HepG2 (cell line): ENCODE data around the gene PREX1. TPM values are rescaled to one million over a fixed set of nuclear protein-coding genes. Genes with fewer than 3 reads are reported as not detected.
A peak's percentile ranks its signal among the peaks of the same experiment; 100 is the strongest.

ENCODE experiments used
- ATF5 ChIP-seq: sonication (generic); formaldehyde crosslinking; IDR thresholded peaks from 2 replicates; pipeline ENCODE4 v1.4.0; 2020; ENCODE audit warnings: mild to moderate bottlenecking, low read depth, missing genetic modification reagents
- HOXA7 ChIP-seq: sonication (generic); formaldehyde crosslinking; IDR thresholded peaks from 2 replicates; pipeline ENCODE4 v1.8.1; 2022; ENCODE audit warnings: mild to moderate bottlenecking, missing genetic modification reagents, moderate library complexity
- KAT2B ChIP-seq: fragments of 150-350 bp; IDR thresholded peaks from 2 replicates; pipeline ENCODE4 v1.6.1; 2014; ENCODE audit warnings: low read depth, low read length, borderline replicate concordance
- KLF16 ChIP-seq, 2 experiments: sonication (generic) in 1 of 2; formaldehyde crosslinking in 1 of 2; IDR thresholded peaks; 2 replicates each; pipeline versions ENCODE4 v1.6.1 to v1.8.0; 2016 to 2023; ENCODE audit warnings: missing genetic modification reagents in 2 of 2, missing compliant biosample characterization in 1 of 2
- MEIS2 ChIP-seq: sonication (generic); formaldehyde crosslinking; IDR thresholded peaks from 2 replicates; pipeline ENCODE4 v1.9.0; 2021; ENCODE audit warnings: mild to moderate bottlenecking, missing genetic modification reagents
- MYNN ChIP-seq: sonication (generic); formaldehyde crosslinking; IDR thresholded peaks from 2 replicates; pipeline ENCODE4 v1.4.0; 2020; ENCODE audit warnings: mild to moderate bottlenecking, low read depth, missing genetic modification reagents
- PHF8 ChIP-seq: sonication (generic); formaldehyde crosslinking; IDR thresholded peaks from 2 replicates; pipeline ENCODE4 v1.5.0; 2020; ENCODE audit warnings: missing genetic modification reagents
- RBFOX2 ChIP-seq: fragments of 200-400 bp; formaldehyde crosslinking; IDR thresholded peaks from 2 replicates; pipeline ENCODE4 v1.6.1; 2017; ENCODE audit warnings: low read depth, mild to moderate bottlenecking, low read length
- STAT6 ChIP-seq: sonication (generic); formaldehyde crosslinking; IDR thresholded peaks from 2 replicates; pipeline ENCODE4 v1.4.0; 2020; ENCODE audit warnings: missing genetic modification reagents, mild to moderate bottlenecking, borderline replicate concordance
- SYNCRIP ChIP-seq: fragments of 200-400 bp; formaldehyde crosslinking; IDR thresholded peaks from 2 replicates; pipeline ENCODE4 v1.6.1; 2018; ENCODE audit warnings: mild to moderate bottlenecking, low read depth, low read length; ENCODE audit not compliant: insufficient read depth
- ZBTB39 ChIP-seq: sonication (generic); formaldehyde crosslinking; IDR thresholded peaks from 2 replicates; pipeline ENCODE4 v1.5.0; 2020; ENCODE audit warnings: missing genetic modification reagents
- ZHX1 ChIP-seq: sonication (generic); formaldehyde crosslinking; IDR thresholded peaks from 2 replicates; pipeline ENCODE4 v1.8.1; 2022; ENCODE audit warnings: low read depth, mild to moderate bottlenecking, missing genetic modification reagents
- ZNF362 ChIP-seq: sonication (generic); formaldehyde crosslinking; IDR thresholded peaks from 2 replicates; pipeline ENCODE4 v1.4.0; 2020; ENCODE audit warnings: missing genetic modification reagents, mild to moderate bottlenecking, borderline replicate concordance
- ZUFSP ChIP-seq: sonication (generic); formaldehyde crosslinking; IDR thresholded peaks from 2 replicates; pipeline ENCODE4 v1.9.0; 2021; ENCODE audit warnings: missing genetic modification reagents, mild to moderate bottlenecking, borderline replicate concordance
- polyA plus RNA-seq, 8 experiments: library from polyadenylated mRNA; depleted of rRNA in 3 of 8; stranded (reverse) in 7 of 8; unstranded in 1 of 8; fragments of >200 nt; fragmentation: Illumina TruSeq in 4 of 8; extraction: Trizol in 4 of 8; gene quantifications; 2 replicates each; pipeline versions ENCODE4 v1.2.1 to v1.2.3, GENCODE V29; 2011 to 2016; ENCODE audit warnings: low read depth in 4 of 8, missing spikeins in 1 of 8, mixed read lengths in 1 of 8; ENCODE audit not compliant: insufficient read depth in 1 of 8
- total RNA-seq, 5 experiments: library from RNA; depleted of rRNA; stranded (reverse); fragments of >200 nt; fragmentation: Illumina TruSeq; extraction: Trizol; gene quantifications; 2 replicates each; pipeline ENCODE4 v1.2.3, GENCODE V29; 2016; ENCODE audit warnings: low read depth in 1 of 5

Gene PREX1
- total and polyA plus RNA-seq, 2 of the 13 experiments (the other 11 are each of a cell fraction or from before 2014, with no cell fraction given) = 0.02 to 0.04 TPM

GRCh38 chr20:48597521-48598302, 230.1 kb downstream of the PREX1 start (continued):
- TF ChIP-seq ZUFSP (CRISPR knock-in tag) (no peak), KAT2B (no peak), ZHX1 (CRISPR knock-in tag) (0 out of 2 replicates have a peak, but pooled peaks have one; percentile 31), KLF16 (CRISPR knock-in tag; IDR thresholded peaks at IDR 0.05) (no peak), MYNN (no peak), HOXA7 (CRISPR knock-in tag) (0 out of 2 replicates have a peak, but pooled peaks have one; percentile 74), MEIS2 (CRISPR knock-in tag) (no peak), ZBTB39 (CRISPR knock-in tag) (no peak), RBFOX2 (no peak), ATF5 (CRISPR knock-in tag) (no peak), PHF8 (CRISPR knock-in tag) (peak; percentile 39; the same call in 1 of the 2 replicates), STAT6 (CRISPR knock-in tag) (no peak), SYNCRIP (no peak), ZNF362 (no peak)
